K562 (cell line): ENCODE data around the gene KIT. TPM values are rescaled to one million over a fixed set of nuclear protein-coding genes. Genes with fewer than 3 reads are reported as not detected.
A peak's percentile ranks its signal among the peaks of the same experiment; 100 is the strongest.

Experiments used
- ARID4B ChIP-seq: sonication (generic); formaldehyde crosslinking; IDR thresholded peaks from 2 replicates; pipeline ENCODE4 v1.8.0; 2022; ENCODE audit warnings: mild to moderate bottlenecking, missing genetic modification reagents
- FOXA1 ChIP-seq: fragments of 450-650 bp; IDR thresholded peaks from 2 replicates; pipeline ENCODE4 v1.6.1; 2016; ENCODE audit warnings: mild to moderate bottlenecking, borderline replicate concordance
- GABPA ChIP-seq: fragments of 200-800 bp; sonication (Bioruptor generic); conservative IDR thresholded peaks from 2 replicates; pipeline ENCODE4 v1.6.1; 2016; ENCODE audit warnings: low read depth, missing genetic modification characterization, missing compliant biosample characterization
- GTF2E2 ChIP-seq: fragments of 200-800 bp; sonication (Bioruptor generic); IDR thresholded peaks from 2 replicates; pipeline ENCODE4 v1.6.1; 2016; ENCODE audit warnings: missing genetic modification characterization, missing compliant biosample characterization
- GTF2F1 ChIP-seq: IDR thresholded peaks from 2 replicates; pipeline ENCODE4 v1.6.1; 2011; ENCODE audit warnings: low read depth, low read length, improper control_type of control experiment
- HIVEP1 ChIP-seq: fragments of 250-450 bp; sonication (Bioruptor Pico); IDR thresholded peaks from 2 replicates; pipeline ENCODE4 v1.4.0; 2020; ENCODE audit warnings: mild to moderate bottlenecking
- HNRNPL ChIP-seq: fragments of 200-400 bp; formaldehyde crosslinking; IDR thresholded peaks from 2 replicates; pipeline ENCODE4 v1.6.1; 2017; ENCODE audit warnings: low read depth, mild to moderate bottlenecking, low read length
- JUNB ChIP-seq: fragments of 450-650 bp; formaldehyde crosslinking; conservative IDR thresholded peaks from 2 replicates; pipeline ENCODE4 v1.4.0; 2020; ENCODE audit warnings: mild to moderate bottlenecking
- JUND ChIP-seq, 2 experiments: IDR thresholded peaks; 2 replicates in 1 of 2; 3 replicates in 1 of 2; pipeline ENCODE4 v1.6.1; 2011; ENCODE audit warnings: borderline replicate concordance in 2 of 2, low read depth in 2 of 2, low read length in 2 of 2, improper control_type of control experiment in 1 of 2, missing biosample characterization in 1 of 2, missing genetic modification characterization in 1 of 2, missing genetic modification reagents in 1 of 2
- L3MBTL2 ChIP-seq: fragments of 450-650 bp; IDR thresholded peaks from 2 replicates; pipeline ENCODE4 v1.6.1; 2016; ENCODE audit warnings: mild to moderate bottlenecking, moderate library complexity
- NFYB ChIP-seq: IDR thresholded peaks from 2 replicates; pipeline ENCODE4 v1.6.1; 2011; ENCODE audit warnings: mild to moderate bottlenecking, moderate library complexity; ENCODE audit not compliant: insufficient read length; ENCODE audit errors: extremely low read depth
- PTRF ChIP-seq: fragments of 450-650 bp; IDR thresholded peaks from 2 replicates; pipeline ENCODE4 v1.6.1; 2016; ENCODE audit warnings: mild to moderate bottlenecking, missing genetic modification characterization, missing compliant biosample characterization
- ZC3H11A ChIP-seq: IDR thresholded peaks from 2 replicates; pipeline ENCODE4 v1.6.1; 2012; ENCODE audit warnings: low read depth, low read length, improper control_type of control experiment
- ZNF121 ChIP-seq: sonication (generic); formaldehyde crosslinking; conservative IDR thresholded peaks from 2 replicates; pipeline ENCODE4 v1.8.0; 2022; ENCODE audit warnings: missing genetic modification reagents
- ZNF217 ChIP-seq: sonication (generic); formaldehyde crosslinking; IDR thresholded peaks from 2 replicates; pipeline ENCODE4 v1.8.0; 2022; ENCODE audit warnings: mild to moderate bottlenecking, missing genetic modification reagents
- ZNF280A ChIP-seq: fragments of 450-650 bp; IDR thresholded peaks from 2 replicates; pipeline ENCODE4 v1.6.1; 2018; ENCODE audit warnings: mild to moderate bottlenecking, low read depth; ENCODE audit not compliant: partially characterized antibody
- ZNF511 ChIP-seq: sonication (generic); formaldehyde crosslinking; IDR thresholded peaks from 2 replicates; pipeline ENCODE4 v1.8.0; 2022; ENCODE audit warnings: mild to moderate bottlenecking, missing genetic modification reagents
- ZNF77 ChIP-seq: fragments of 250-450 bp; sonication (Bioruptor Pico); IDR thresholded peaks from 2 replicates; pipeline ENCODE4 v1.5.0; 2020
- polyA plus RNA-seq, 8 experiments: library from polyadenylated mRNA; depleted of rRNA in 4 of 8; stranded (reverse) in 5 of 8; unstranded in 3 of 8; fragments of >200 nt; fragmentation: Nextera tagmentation in 2 of 8; fragmentation: Illumina TruSeq in 1 of 8; extraction: Ambion mirVana in 2 of 8; extraction: Trizol in 1 of 8; gene quantifications; 2 replicates each; pipeline versions ENCODE4 v1.2.1 to v1.2.3, GENCODE V29; 2011 to 2014; ENCODE audit warnings: inconsistent platforms in 1 of 8, missing spikeins in 1 of 8
- total RNA-seq, 7 experiments: library from RNA; depleted of rRNA in 6 of 7; stranded (reverse); fragments of >200 nt in 6 of 7; fragmentation: Illumina TruSeq in 2 of 7; extraction: Trizol in 2 of 7; gene quantifications; 2 replicates each; pipeline versions ENCODE4 v1.2.1 to v1.2.3, GENCODE V29; 2011 to 2021; ENCODE audit warnings: low replicate concordance in 1 of 7

The KIT gene
- total and polyA plus RNA-seq, 9 of the 15 experiments (the other 6 are each of a cell fraction or from before 2014, with no cell fraction given) = 0.27 to 5.6 (median 0.57) TPM

- TF ChIP-seq NFYB (no peak), ZNF77 (CRISPR knock-in tag) (no peak), JUNB (CRISPR knock-in tag) (no peak), PTRF (no peak), ZNF121 (CRISPR knock-in tag) (no peak), GABPA (tag) (no peak; the same call in 1 of the 2 replicates), ZNF511 (CRISPR knock-in tag) (peak; percentile 64; the same call in 1 of the 2 replicates), ZNF280A (no peak), ARID4B (CRISPR knock-in tag) (peak; percentile 51; the same call in 1 of the 2 replicates), GTF2F1 (no peak), FOXA1 (no peak), HIVEP1 (CRISPR knock-in tag) (no peak), ZNF217 (CRISPR knock-in tag) (no peak), L3MBTL2 (peak; percentile 68; the same call in 1 of the 2 replicates), JUND (IDR thresholded peaks at IDR 0.05; ENCODE audit: borderline replicate concordance, low read depth, low read length) (no peak), JUND (tag; IDR thresholded peaks at IDR 0.05; ENCODE audit: borderline replicate concordance, low read depth, low read length) (no peak), ZC3H11A (no peak), HNRNPL (no peak), GTF2E2 (no peak)
Observed at GRCh38 chr4:54658252-54659093, 716 bp downstream of the KIT start (continued).
